Prostate gland (tissue), 2 donors: ENCODE results near the gene CHI3L1.

Experiments used
- POLR2A ChIP-seq: fragments of 450-650 bp; IDR thresholded peaks from one replicate; pipeline ENCODE4 v1.6.1; 2016; ENCODE audit warnings: antibody characterized with exemption, mild to moderate bottlenecking
- POLR2AphosphoS5 ChIP-seq: sonication (generic); formaldehyde crosslinking; IDR thresholded peaks from one replicate; pipeline ENCODE4 v1.6.1; 2017; ENCODE audit warnings: antibody characterized with exemption
- TF ChIP-seq, protein P1 (sequence below), 4 experiments: fragments of 200-600 bp in 2 of 4; fragments of 450-650 bp in 2 of 4; sonication (generic) in 2 of 4; IDR thresholded peaks; 1 replicate in 3 of 4; 2 replicates in 1 of 4; pipeline ENCODE4 v1.5.1; 2016 to 2019; ENCODE audit warnings: antibody characterized with exemption in 4 of 4, mild to moderate bottlenecking in 2 of 4, moderate library complexity in 2 of 4

DNA sequence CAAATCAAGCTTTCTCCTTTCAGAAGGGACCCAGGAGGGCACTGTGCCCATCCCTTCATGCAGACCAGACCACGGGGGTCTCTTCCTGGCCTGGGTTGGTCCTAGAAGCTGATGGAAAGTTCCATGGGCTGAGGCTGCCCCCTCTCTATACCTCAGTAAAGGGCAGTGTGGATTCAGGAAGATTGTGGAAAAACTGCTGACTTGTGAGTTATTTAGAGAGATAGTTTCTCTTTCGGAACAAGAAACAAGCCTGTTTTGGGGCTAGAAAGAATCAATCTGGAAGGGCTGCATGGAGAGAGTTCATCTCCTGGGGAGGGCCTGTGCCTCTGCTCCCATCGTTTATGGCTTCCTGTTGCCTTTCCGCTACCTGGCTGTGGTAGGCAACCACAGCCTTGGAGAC lies 42.2 kb upstream of the CHI3L1 start:
- TF ChIP-seq POLR2A (no peak), POLR2AphosphoS5 (no peak)
- TF ChIP-seq, protein P1, sequence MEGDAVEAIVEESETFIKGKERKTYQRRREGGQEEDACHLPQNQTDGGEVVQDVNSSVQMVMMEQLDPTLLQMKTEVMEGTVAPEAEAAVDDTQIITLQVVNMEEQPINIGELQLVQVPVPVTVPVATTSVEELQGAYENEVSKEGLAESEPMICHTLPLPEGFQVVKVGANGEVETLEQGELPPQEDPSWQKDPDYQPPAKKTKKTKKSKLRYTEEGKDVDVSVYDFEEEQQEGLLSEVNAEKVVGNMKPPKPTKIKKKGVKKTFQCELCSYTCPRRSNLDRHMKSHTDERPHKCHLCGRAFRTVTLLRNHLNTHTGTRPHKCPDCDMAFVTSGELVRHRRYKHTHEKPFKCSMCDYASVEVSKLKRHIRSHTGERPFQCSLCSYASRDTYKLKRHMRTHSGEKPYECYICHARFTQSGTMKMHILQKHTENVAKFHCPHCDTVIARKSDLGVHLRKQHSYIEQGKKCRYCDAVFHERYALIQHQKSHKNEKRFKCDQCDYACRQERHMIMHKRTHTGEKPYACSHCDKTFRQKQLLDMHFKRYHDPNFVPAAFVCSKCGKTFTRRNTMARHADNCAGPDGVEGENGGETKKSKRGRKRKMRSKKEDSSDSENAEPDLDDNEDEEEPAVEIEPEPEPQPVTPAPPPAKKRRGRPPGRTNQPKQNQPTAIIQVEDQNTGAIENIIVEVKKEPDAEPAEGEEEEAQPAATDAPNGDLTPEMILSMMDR (IDR thresholded peaks at IDR 0.05), result no peak
